OCI-LY1 (cell line): ENCODE measurements around the gene CHAD.

Source experiments
- EZH2 ChIP-seq: fragments of 200-600 bp; sonication (generic), shearing (Covaris generic); IDR thresholded peaks from 2 replicates; pipeline ENCODE4 v1.8.0; 2017; ENCODE audit warnings: borderline replicate concordance, mixed run types, mild to moderate bottlenecking, antibody characterized with exemption, low read length, moderate library complexity, mixed read lengths
- TF ChIP-seq, protein P1 (sequence below): fragments of 200-600 bp; sonication (generic), shearing (Covaris generic); IDR thresholded peaks from 2 replicates; pipeline ENCODE4 v1.5.1; 2017; ENCODE audit warnings: mild to moderate bottlenecking, antibody characterized with exemption, low read length, moderate library complexity, mixed read lengths

DNA sequence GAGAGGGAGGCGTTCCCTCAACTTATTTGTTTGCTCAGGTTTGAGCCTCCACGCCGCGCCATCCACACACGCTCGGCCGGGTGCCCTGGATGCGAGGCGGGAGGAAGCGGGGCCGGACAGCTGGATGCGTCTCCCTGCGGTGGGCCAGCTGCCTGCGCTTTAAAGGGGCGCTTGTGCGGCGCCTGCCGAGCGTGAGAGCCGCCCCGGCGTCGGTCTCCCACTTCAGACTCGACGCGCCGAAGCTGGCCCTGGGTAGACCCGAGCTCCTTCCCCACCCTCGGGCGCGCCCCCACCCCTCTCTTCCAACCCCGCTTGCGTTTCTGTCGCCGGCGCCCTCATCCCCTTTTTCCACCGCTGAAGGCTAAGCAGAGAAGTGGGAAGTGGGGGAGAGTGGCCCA is 527 bp upstream of the CHAD start:
- TF ChIP-seq, protein P1, sequence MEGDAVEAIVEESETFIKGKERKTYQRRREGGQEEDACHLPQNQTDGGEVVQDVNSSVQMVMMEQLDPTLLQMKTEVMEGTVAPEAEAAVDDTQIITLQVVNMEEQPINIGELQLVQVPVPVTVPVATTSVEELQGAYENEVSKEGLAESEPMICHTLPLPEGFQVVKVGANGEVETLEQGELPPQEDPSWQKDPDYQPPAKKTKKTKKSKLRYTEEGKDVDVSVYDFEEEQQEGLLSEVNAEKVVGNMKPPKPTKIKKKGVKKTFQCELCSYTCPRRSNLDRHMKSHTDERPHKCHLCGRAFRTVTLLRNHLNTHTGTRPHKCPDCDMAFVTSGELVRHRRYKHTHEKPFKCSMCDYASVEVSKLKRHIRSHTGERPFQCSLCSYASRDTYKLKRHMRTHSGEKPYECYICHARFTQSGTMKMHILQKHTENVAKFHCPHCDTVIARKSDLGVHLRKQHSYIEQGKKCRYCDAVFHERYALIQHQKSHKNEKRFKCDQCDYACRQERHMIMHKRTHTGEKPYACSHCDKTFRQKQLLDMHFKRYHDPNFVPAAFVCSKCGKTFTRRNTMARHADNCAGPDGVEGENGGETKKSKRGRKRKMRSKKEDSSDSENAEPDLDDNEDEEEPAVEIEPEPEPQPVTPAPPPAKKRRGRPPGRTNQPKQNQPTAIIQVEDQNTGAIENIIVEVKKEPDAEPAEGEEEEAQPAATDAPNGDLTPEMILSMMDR = no peak
- TF ChIP-seq EZH2 = no peak
